ENCODE data around the gene TNNC1. TPM values are rescaled to one million over a fixed set of nuclear protein-coding genes. Genes with fewer than 3 reads are reported as not detected.

TNNC1 gene
- 1.1 to 1.9 TPM (median 1.6 TPM) in 5 replicates for total RNA-seq (2022; extraction: Qiagen RNA extraction; ENCODE audit: low read depth)

GRCh38 chr3:52453496-52454249, at the start of gene TNNC1:
Gene TNNC1 (minus strand): TSS chr3:52454041. CDS start chr3:52454015, 26 bp downstream.

GRCh38 chr3:52494886-52495495, 41.1 kb upstream of the TNNC1 start, which contains the start of gene STAB1:
Gene STAB1 (plus strand): TSS chr3:52495338. CDS start chr3:52495414, 76 bp downstream.

GRCh38 chr3:52455283-52456168, 1.7 kb upstream of the TNNC1 start, which contains the start of gene NISCH:
Gene NISCH (plus strand): TSS chr3:52455604. CDS start chr3:52455642, 38 bp downstream.

GRCh38 chr3:52444860-52445793, 8.7 kb downstream of the TNNC1 start, which contains the start of gene SEMA3G:
Gene SEMA3G (minus strand): TSS chr3:52445103. CDS start chr3:52445027, 76 bp downstream.

Other genes starting within 250 kb of the TNNC1 start
- gene TLR9, start 228.4 kb downstream of the TNNC1 start, total RNA-seq (2022; extraction: Qiagen RNA extraction; ENCODE audit: low read depth), result 0.09 TPM in 1 of 5 replicates, not detected in the others
- gene TWF2, start 214.9 kb downstream of the TNNC1 start, total RNA-seq (2022; extraction: Qiagen RNA extraction; ENCODE audit: low read depth), result 64.4 to 75.7 TPM (median 71.1 TPM) in 5 replicates
- gene PPM1M, start 208.3 kb downstream of the TNNC1 start, total RNA-seq (2022; extraction: Qiagen RNA extraction; ENCODE audit: low read depth), result 4.2 to 4.9 TPM (median 4.3 TPM) in 5 replicates
- 45.9 to 52.6 TPM (median 49.1 TPM) in 5 replicates for gene WDR82, start 175.4 kb downstream of the TNNC1 start, total RNA-seq (2022; extraction: Qiagen RNA extraction; ENCODE audit: low read depth)
- gene GLYCTK, start 166.2 kb downstream of the TNNC1 start, total RNA-seq (2022; extraction: Qiagen RNA extraction; ENCODE audit: low read depth), result 3.5 to 5.4 TPM (median 4.8 TPM) in 5 replicates
- 0.67 to 1.7 TPM (median 0.95 TPM) in 5 replicates for gene DNAH1, start 137.7 kb downstream of the TNNC1 start, total RNA-seq (2022; extraction: Qiagen RNA extraction; ENCODE audit: low read depth)
- 28.1 to 39.7 TPM (median 37.0 TPM) in 5 replicates for gene BAP1, start 44.0 kb downstream of the TNNC1 start, total RNA-seq (2022; extraction: Qiagen RNA extraction; ENCODE audit: low read depth)
- gene PHF7, start 43.4 kb downstream of the TNNC1 start, total RNA-seq (2022; extraction: Qiagen RNA extraction; ENCODE audit: low read depth), result 2.1 to 3.6 TPM (median 2.6 TPM) in 5 replicates
- 0.08 to 0.13 TPM (median 0.13 TPM) in 5 replicates for gene SEMA3G, start 8.9 kb downstream of the TNNC1 start, total RNA-seq (2022; extraction: Qiagen RNA extraction; ENCODE audit: low read depth)
- 11.3 to 14.1 TPM (median 13.6 TPM) in 5 replicates for gene NISCH, start 1.6 kb upstream of the TNNC1 start, total RNA-seq (2022; extraction: Qiagen RNA extraction; ENCODE audit: low read depth)
- 0.07 to 0.32 TPM (median 0.14 TPM) in 4 of 5 replicates, not detected in the other for gene STAB1, start 41.3 kb upstream of the TNNC1 start, total RNA-seq (2022; extraction: Qiagen RNA extraction; ENCODE audit: low read depth)
- gene NT5DC2, start 79.8 kb upstream of the TNNC1 start, total RNA-seq (2022; extraction: Qiagen RNA extraction; ENCODE audit: low read depth), result 76.9 to 104 TPM (median 97.2 TPM) in 5 replicates
- gene UQCC5, start 82.6 kb upstream of the TNNC1 start, total RNA-seq (2022; extraction: Qiagen RNA extraction; ENCODE audit: low read depth), result 55.5 to 78.7 TPM (median 61.5 TPM) in 5 replicates
- gene PBRM1, start 231.9 kb upstream of the TNNC1 start, total RNA-seq (2022; extraction: Qiagen RNA extraction; ENCODE audit: low read depth), result 12.0 to 17.2 TPM (median 14.8 TPM) in 5 replicates
- 93.4 to 131 TPM (median 97.8 TPM) in 5 replicates for gene GNL3, start 232.0 kb upstream of the TNNC1 start, total RNA-seq (2022; extraction: Qiagen RNA extraction; ENCODE audit: low read depth)